Measurements from ENCODE around the gene WNK4. TPM values are rescaled to one million over a fixed set of nuclear protein-coding genes. Genes with fewer than 3 reads are reported as not detected.
A peak's percentile ranks its signal among the peaks of the same experiment; 100 is the strongest.
"Not testable (repeated sequence)": the region's sequence is repeated elsewhere in the genome, so short reads cannot be mapped to it uniquely, and the experiment has no call there.

The WNK4 gene
- total RNA-seq (2014; rRNA removed; shearing (Covaris generic); ENCODE audit: low replicate concordance), result 0.76 and 3.3 TPM in 2 replicates

GRCh38 chr17:42779936-42780850 is at the start of gene WNK4:
Gene WNK4 (plus strand): TSS chr17:42780610. CDS start chr17:42780699, 89 bp downstream.
- no peak within 1 kb of the TSS for H3K4me2 ChIP-seq (ENCODE audit: low read depth, low read length, poor library complexity, severe bottlenecking)
- no peaks in the 10 kb centered on the region for H3K4me1 ChIP-seq (ENCODE audit: low read length)
- no peaks in the 10 kb centered on the region for H4K20me1 ChIP-seq (ENCODE audit: insufficient read depth, low read depth, low read length)
- DNase-seq, result no peak
- no peaks in the 10 kb centered on the region for H3K9me3 ChIP-seq (ENCODE audit: low read length)
- no peak within 1 kb of the TSS for H3K9ac ChIP-seq (ENCODE audit: low read length)
- no peaks in the 10 kb centered on the region for H3K9me2 ChIP-seq (replicated peaks; ENCODE audit: insufficient read depth, low read length)
- no peaks in the 10 kb centered on the region for H3K27me3 ChIP-seq (ENCODE audit: low read length)
- H2AFZ ChIP-seq (ENCODE audit: low read length), result no peak within 1 kb of the TSS
- no peak within 1 kb of the TSS for H3K27ac ChIP-seq (ENCODE audit: low read length)
- H3K36me3 ChIP-seq (ENCODE audit: insufficient read depth, low read length), result peaks cover 9% of the 10 kb centered on the region; the same call in 1 of the 2 replicates
- H3K79me2 ChIP-seq (ENCODE audit: low read length), result peaks cover 2% of the 10 kb centered on the region
- no peak within 1 kb of the TSS for H3K4me3 ChIP-seq (ENCODE audit: low read length)

- peaks cover 72% of the 10 kb centered on the region for H3K79me2 ChIP-seq (ENCODE audit: low read length)
- no peak overlapping the region for H3K27ac ChIP-seq (ENCODE audit: low read length)
- no peaks in the 10 kb centered on the region for H3K27me3 ChIP-seq (ENCODE audit: low read length)
- no peak overlapping the region for H3K4me3 ChIP-seq (ENCODE audit: low read length)
- H3K9me2 ChIP-seq (replicated peaks; ENCODE audit: insufficient read depth, low read length), result no peaks in the 10 kb centered on the region
- no peaks in the 10 kb centered on the region for H3K36me3 ChIP-seq (ENCODE audit: insufficient read depth, low read length)
- no peak overlapping the region for H3K9ac ChIP-seq (ENCODE audit: low read length)
- no peaks in the 10 kb centered on the region for H3K9me3 ChIP-seq (ENCODE audit: low read length)
- no peak overlapping the region for H3K4me2 ChIP-seq (ENCODE audit: low read depth, low read length, poor library complexity, severe bottlenecking)
- H4K20me1 ChIP-seq (ENCODE audit: insufficient read depth, low read depth, low read length), result no peaks in the 10 kb centered on the region
- DNase-seq, result no peak
- H3K4me1 ChIP-seq (ENCODE audit: low read length), result peaks cover 20% of the 10 kb centered on the region
- no peak overlapping the region for H2AFZ ChIP-seq (ENCODE audit: low read length)
Observed at GRCh38 chr17:42740699-42741098, 39.7 kb upstream of the WNK4 start.

- not testable (repeated sequence) for H3K27ac ChIP-seq (ENCODE audit: low read length); H4K20me1 ChIP-seq (ENCODE audit: insufficient read depth, low read depth, low read length); H3K4me2 ChIP-seq (ENCODE audit: low read depth, low read length, poor library complexity, severe bottlenecking); H3K9me2 ChIP-seq (replicated peaks; ENCODE audit: insufficient read depth, low read length); H3K4me3 ChIP-seq (ENCODE audit: low read length); H2AFZ ChIP-seq (ENCODE audit: low read length); H3K9ac ChIP-seq (ENCODE audit: low read length); DNase-seq; H3K9me3 ChIP-seq (ENCODE audit: low read length); H3K27me3 ChIP-seq (ENCODE audit: low read length); H3K36me3 ChIP-seq (ENCODE audit: insufficient read depth, low read length)
- H3K79me2 ChIP-seq (ENCODE audit: low read length), result peaks cover 54% of the 10 kb centered on the region
- peaks cover 18% of the 10 kb centered on the region for H3K4me1 ChIP-seq (ENCODE audit: low read length)
Observed at GRCh38 chr17:42742916-42743315, 37.5 kb upstream of the WNK4 start.

GRCh38 chr17:42743595-42744282 is 36.7 kb upstream of the WNK4 start:
- H3K27me3 ChIP-seq (ENCODE audit: low read length), result no peaks in the 10 kb centered on the region
- peak overlapping the region; percentile 93 for H3K9ac ChIP-seq (ENCODE audit: low read length)
- H3K4me2 ChIP-seq (ENCODE audit: low read depth, low read length, poor library complexity, severe bottlenecking), result peak overlapping the region; percentile 96
- no peaks in the 10 kb centered on the region for H3K9me2 ChIP-seq (replicated peaks; ENCODE audit: insufficient read depth, low read length)
- H4K20me1 ChIP-seq (ENCODE audit: insufficient read depth, low read depth, low read length), result no peaks in the 10 kb centered on the region
- no peaks in the 10 kb centered on the region for H3K36me3 ChIP-seq (ENCODE audit: insufficient read depth, low read length)
- DNase-seq, result no peak
- peaks cover 22% of the 10 kb centered on the region for H3K4me1 ChIP-seq (ENCODE audit: low read length)
- H3K4me3 ChIP-seq (ENCODE audit: low read length), result peak overlapping the region; percentile 80
- H3K27ac ChIP-seq (ENCODE audit: low read length), result peak overlapping the region; percentile 70
- no peaks in the 10 kb centered on the region for H3K9me3 ChIP-seq (ENCODE audit: low read length)
- H3K79me2 ChIP-seq (ENCODE audit: low read length), result peaks cover 54% of the 10 kb centered on the region
- 0 out of 2 replicates have a peak overlapping the region, but pooled peaks have one; percentile 21 for H2AFZ ChIP-seq (ENCODE audit: low read length)

GRCh38 chr17:42744283-42744805 is 36.1 kb upstream of the WNK4 start:
- Histone ChIP-seq H3K36me3 (ENCODE audit: insufficient read depth, low read length) (no peaks in the 10 kb centered on the region), H3K79me2 (ENCODE audit: low read length) (peaks cover 49% of the 10 kb centered on the region), H3K9ac (ENCODE audit: low read length) (peak overlapping the region; percentile 93), H3K4me2 (ENCODE audit: low read depth, low read length, poor library complexity, severe bottlenecking) (peak overlapping the region; percentile 96), H3K27me3 (ENCODE audit: low read length) (no peaks in the 10 kb centered on the region), H3K9me2 (replicated peaks; ENCODE audit: insufficient read depth, low read length) (no peaks in the 10 kb centered on the region), H3K9me3 (ENCODE audit: low read length) (no peaks in the 10 kb centered on the region), H3K27ac (ENCODE audit: low read length) (peak overlapping the region; percentile 70), H3K4me1 (ENCODE audit: low read length) (peaks cover 26% of the 10 kb centered on the region), H2AFZ (ENCODE audit: low read length) (0 out of 2 replicates have a peak overlapping the region, but pooled peaks have one; percentile 21), H3K4me3 (ENCODE audit: low read length) (peak overlapping the region; percentile 80), H4K20me1 (ENCODE audit: insufficient read depth, low read depth, low read length) (no peaks in the 10 kb centered on the region)
- DNase-seq, result peak; percentile 87

GRCh38 chr17:42744806-42745617 is 35.4 kb upstream of the WNK4 start, which contains the start of gene EZH1:
Gene EZH1 (minus strand): TSS chr17:42745040. CDS start chr17:42728941, 16,099 bp downstream.
- no peaks in the 10 kb centered on the region for H3K9me2 ChIP-seq (replicated peaks; ENCODE audit: insufficient read depth, low read length)
- H3K27ac ChIP-seq (ENCODE audit: low read length), result peak within 1 kb of the TSS; percentile 70
- H3K9me3 ChIP-seq (ENCODE audit: low read length), result no peaks in the 10 kb centered on the region
- peaks cover 26% of the 10 kb centered on the region for H3K4me1 ChIP-seq (ENCODE audit: low read length)
- H2AFZ ChIP-seq (ENCODE audit: low read length), result peak within 1 kb of the TSS; percentile 98
- peak within 1 kb of the TSS; percentile 80 for H3K4me3 ChIP-seq (ENCODE audit: low read length)
- H3K36me3 ChIP-seq (ENCODE audit: insufficient read depth, low read length), result no peaks in the 10 kb centered on the region
- H3K4me2 ChIP-seq (ENCODE audit: low read depth, low read length, poor library complexity, severe bottlenecking), result peak within 1 kb of the TSS; percentile 96
- no peaks in the 10 kb centered on the region for H3K27me3 ChIP-seq (ENCODE audit: low read length)
- peaks cover 46% of the 10 kb centered on the region for H3K79me2 ChIP-seq (ENCODE audit: low read length)
- DNase-seq, result peak; percentile 97
- H3K9ac ChIP-seq (ENCODE audit: low read length), result peak within 1 kb of the TSS; percentile 93
- H4K20me1 ChIP-seq (ENCODE audit: insufficient read depth, low read depth, low read length), result no peaks in the 10 kb centered on the region

- Histone ChIP-seq H3K4me2 (ENCODE audit: low read depth, low read length, poor library complexity, severe bottlenecking) (no peak overlapping the region), H4K20me1 (ENCODE audit: insufficient read depth, low read depth, low read length) (no peaks in the 10 kb centered on the region), H3K4me1 (ENCODE audit: low read length) (peaks cover 23% of the 10 kb centered on the region), H2AFZ (ENCODE audit: low read length) (no peak overlapping the region), H3K27ac (ENCODE audit: low read length) (no peak overlapping the region), H3K4me3 (ENCODE audit: low read length) (no peak overlapping the region), H3K79me2 (ENCODE audit: low read length) (peaks cover 14% of the 10 kb centered on the region), H3K9me2 (replicated peaks; ENCODE audit: insufficient read depth, low read length) (no peaks in the 10 kb centered on the region), H3K9me3 (ENCODE audit: low read length) (no peaks in the 10 kb centered on the region), H3K27me3 (ENCODE audit: low read length) (no peaks in the 10 kb centered on the region), H3K9ac (ENCODE audit: low read length) (no peak overlapping the region), H3K36me3 (ENCODE audit: insufficient read depth, low read length) (no peaks in the 10 kb centered on the region)
- DNase-seq, result peak; percentile 24
Observed at GRCh38 chr17:42748202-42748907, 32.1 kb upstream of the WNK4 start.
